Lung (tissue), 12 donors: ENCODE results near the gene NFE2L2. TPM values are rescaled to one million over a fixed set of nuclear protein-coding genes. Genes with fewer than 3 reads are reported as not detected.
"Not testable (repeated sequence)": the region's sequence is repeated elsewhere in the genome, so short reads cannot be mapped to it uniquely, and the experiment has no call there.

ENCODE experiments used
- ATAC-seq: fragments of 200-7000 bp; cut with Tn5 transposase; one replicate; pipeline ENCODE4 v1.9.1; 2020; ENCODE audit warnings: moderate number of reproducible peaks; ENCODE audit not compliant: insufficient read depth, low FRiP score
- DNase-seq, 3 donors: peaks; one replicate each; pipeline ENCODE4 v3.0.0-alpha.2; 2013 to 2017
- H3K27ac ChIP-seq, 2 donors: one replicate each; pipeline ENCODE4 v1.5.1; 2013; ENCODE audit warnings: mild to moderate bottlenecking in 2 of 2, moderate library complexity in 2 of 2, control low read depth in 1 of 2, inconsistent platforms in 1 of 2, low read depth in 1 of 2, low read length in 1 of 2
- H3K27me3 ChIP-seq, 3 donors: one replicate each; pipeline ENCODE4 v1.5.1; 2013; ENCODE audit warnings: low read length in 2 of 3; ENCODE audit not compliant: control insufficient read depth in 3 of 3, insufficient read depth in 3 of 3
- H3K36me3 ChIP-seq, 4 donors: one replicate each; pipeline ENCODE4 v1.5.1; 2013; ENCODE audit warnings: low read length in 4 of 4, mild to moderate bottlenecking in 1 of 4, moderate library complexity in 1 of 4; ENCODE audit not compliant: control insufficient read depth in 4 of 4, insufficient read depth in 4 of 4
- H3K4me1 ChIP-seq, 5 donors: one replicate each; pipeline ENCODE4 v1.5.1; 2013; ENCODE audit warnings: low read length in 5 of 5, mild to moderate bottlenecking in 2 of 5, moderate library complexity in 1 of 5; ENCODE audit not compliant: control insufficient read depth in 5 of 5, insufficient read depth in 5 of 5
- H3K4me3 ChIP-seq: one replicate; pipeline ENCODE4 v1.5.1; 2013; ENCODE audit warnings: mild to moderate bottlenecking, control low read depth, moderate library complexity
- H3K9ac ChIP-seq, 2 donors: one replicate each; pipeline ENCODE4 v1.5.1; 2013; ENCODE audit warnings: low read length in 2 of 2, control low read depth in 1 of 2; ENCODE audit not compliant: insufficient read depth in 1 of 2
- H3K9me3 ChIP-seq, 4 donors: one replicate each; pipeline ENCODE4 v1.5.1; 2013; ENCODE audit warnings: low read length in 3 of 4, mild to moderate bottlenecking in 1 of 4, moderate library complexity in 1 of 4; ENCODE audit not compliant: control insufficient read depth in 4 of 4, insufficient read depth in 3 of 4
- CTCF ChIP-seq: IDR thresholded peaks from 2 replicates; pipeline ENCODE4 v1.5.1; 2012; ENCODE audit warnings: mild to moderate bottlenecking; ENCODE audit errors: control extremely low read depth, extremely low read depth
- WGBS, 2 donors: extraction: QIAGEN DNeasy Blood & Tissue Kit; methylation state at CpG; one replicate each; pipeline ENCODE4 v1.1.7; 2013; 5-methylcytosine and 5-hydroxymethylcytosine counted together
- polyA plus RNA-seq, 2 donors: library from polyadenylated mRNA; stranded (reverse); fragments of 200-250 nt; gene quantifications; one replicate each; pipeline ENCODE4 v1.2.1, GENCODE V29; 2013
- total RNA-seq, 2 donors: library from RNA; depleted of rRNA in 1 of 2; stranded (reverse); fragments of >200 nt in 1 of 2; gene quantifications; one replicate each; pipeline ENCODE4 v1.2.1, GENCODE V29; 2014 to 2021
- donor health status: control.
- donor health status: control.
- donor health status: Bipolar disorder and iron deficiency.
- donor health status: healthy.
- donor health status: DM: yes; HTN: yes; CAD: no.

The NFE2L2 gene
- total and polyA plus RNA-seq, 4 donors, result 45.5 to 145 (median 80.6) TPM

DNA sequence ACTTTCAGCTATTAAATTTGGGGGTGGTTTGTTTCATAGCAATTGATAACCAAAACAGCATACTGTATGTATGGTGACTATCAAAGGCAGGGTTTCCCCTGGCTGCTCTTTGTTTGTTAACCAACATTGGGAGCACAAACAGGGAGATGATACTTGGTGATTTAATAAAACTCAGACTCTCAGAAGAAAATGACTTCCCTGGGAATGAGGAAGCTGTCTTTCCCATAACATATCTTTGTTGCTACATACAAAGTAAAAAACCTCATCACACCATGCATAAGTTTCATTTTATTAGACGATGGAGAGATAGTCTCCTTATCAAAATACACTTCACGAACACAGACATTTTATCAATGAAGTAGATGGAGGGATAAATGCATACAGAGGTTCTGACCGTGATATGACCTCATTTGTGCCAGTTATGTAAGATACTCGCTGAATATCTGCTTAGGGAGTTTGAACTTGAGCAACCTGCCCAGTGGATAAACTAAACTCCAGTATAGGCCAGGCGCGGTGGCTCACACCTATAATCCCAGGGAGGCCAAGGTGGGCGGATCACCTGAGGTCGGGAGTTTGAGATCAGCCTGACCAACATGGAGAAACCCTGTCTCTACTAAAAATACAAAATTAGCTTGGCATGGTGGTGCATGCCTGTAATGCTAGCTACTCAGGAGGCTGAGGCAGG is 3.8 kb upstream of the NFE2L2 start:
- no peaks in the 10 kb centered on the region for H3K27me3 ChIP-seq
- no peak overlapping the region for H3K4me3 ChIP-seq
- no peaks in the 10 kb centered on the region for H3K36me3 ChIP-seq
- ATAC-seq, result no peak
- DNase-seq, result no peak
- WGBS, 2 donors, result 80 to 83% methylated on average over 8 of the region's 8 CpGs
- no peak overlapping the region for H3K27ac ChIP-seq
- no peak for TF ChIP-seq CTCF
- H3K9ac ChIP-seq, result no peak overlapping the region
- H3K9me3 ChIP-seq, result no peaks in the 10 kb centered on the region
- peaks cover 2 to 13% (median 9%) of the 10 kb centered on the region in 5 donors for H3K4me1 ChIP-seq

GRCh38 chr2:177266955-177267354 is 2.4 kb upstream of the NFE2L2 start:
- Histone ChIP-seq H3K4me1 (peaks cover 2 to 17% (median 9%) of the 10 kb centered on the region in 5 donors), H3K27ac (peak overlapping the region in 1 of 2 donors; percentile 89)
- not testable (repeated sequence) for H3K9ac ChIP-seq, H3K27me3 ChIP-seq, DNase-seq, H3K4me3 ChIP-seq, H3K9me3 ChIP-seq, H3K36me3 ChIP-seq, ATAC-seq
- WGBS, 2 donors, result 93 to 96% methylated on average over 8 of the region's 8 CpGs

- DNase-seq (peak in 2 of 3 donors; percentile 46 to 55), ATAC-seq (no peak)
- Histone ChIP-seq H3K27ac (peak overlapping the region; percentile 46 to 89), H3K36me3 (no peaks in the 10 kb centered on the region), H3K4me3 (no peak overlapping the region), H3K27me3 (no peaks in the 10 kb centered on the region), H3K9ac (peak overlapping the region in 1 of 2 donors; percentile 96), H3K9me3 (no peaks in the 10 kb centered on the region), H3K4me1 (peaks cover 2 to 26% (median 15%) of the 10 kb centered on the region in 5 donors)
- TF ChIP-seq CTCF, result no peak
- 12 to 14% methylated on average over 4 of the region's 4 CpGs for WGBS, 2 donors
These were observed 1.6 kb upstream of the NFE2L2 start for GRCh38 chr2:177265824-177266817.

GRCh38 chr2:177264209-177264692 is 276 bp downstream of the NFE2L2 start:
- Histone ChIP-seq H3K4me1 (peaks cover 2 to 36% (median 22%) of the 10 kb centered on the region in 5 donors), H3K4me3 (peak overlapping the region; percentile 99), H3K27me3 (no peaks in the 10 kb centered on the region), H3K36me3 (peaks cover 0 to 1% (median 0%) of the 10 kb centered on the region in 4 donors), H3K9ac (peak overlapping the region in 1 of 2 donors; percentile 95), H3K27ac (peak overlapping the region; percentile 100), H3K9me3 (no peaks in the 10 kb centered on the region)
- 0 to 1% methylated on average over 50 to 61 of the region's 61 CpGs for WGBS, 2 donors
- TF ChIP-seq CTCF, result no peak
- peak; percentile 8 for ATAC-seq
- DNase-seq, result no peak
